ENCODE results near the gene STK32A.

The STK32A gene

GRCh38 chr5:147417135-147417813 is 182.4 kb downstream of the STK32A start:
- in situ Hi-C loops (cut with HindIII; ENCODE audit: low sequenced_read_pairs) = no loop called here
- H3K4me3 ChIP-seq (ENCODE audit: low read depth, low read length) = no peak overlapping the region

GRCh38 chr5:147418613-147419012 is 183.8 kb downstream of the STK32A start:
- in situ Hi-C loops (cut with HindIII; ENCODE audit: low sequenced_read_pairs) = no loop called here
- TF ChIP-seq CTCF (IDR thresholded peaks at IDR 0.05; ENCODE audit: low read depth, low read length) = no peak
- DNase-seq (ENCODE audit: low read depth, low spot score) = no peak
- H3K4me3 ChIP-seq (ENCODE audit: low read depth, low read length) = no peak overlapping the region

More at GRCh38 chr5:147417135-147417813, 182.4 kb downstream of the STK32A start:
- TF ChIP-seq CTCF (IDR thresholded peaks at IDR 0.05; ENCODE audit: low read depth, low read length) = no peak
- DNase-seq (ENCODE audit: low read depth, low spot score) = peak; percentile 95

- no peak for TF ChIP-seq CTCF (IDR thresholded peaks at IDR 0.05; ENCODE audit: low read depth, low read length)
- in situ Hi-C loops (cut with HindIII; ENCODE audit: low sequenced_read_pairs) = no loop called here
- no peak for DNase-seq (ENCODE audit: low read depth, low spot score)
- H3K4me3 ChIP-seq (ENCODE audit: low read depth, low read length) = no peak overlapping the region
Observed at GRCh38 chr5:147426640-147427327, 192.0 kb downstream of the STK32A start.

- no peak for TF ChIP-seq CTCF (IDR thresholded peaks at IDR 0.05; ENCODE audit: low read depth, low read length)
- no peak for DNase-seq (ENCODE audit: low read depth, low spot score)
- H3K4me3 ChIP-seq (ENCODE audit: low read depth, low read length) = no peak overlapping the region
Observed at GRCh38 chr5:147427521-147428401, 192.9 kb downstream of the STK32A start.

GRCh38 chr5:147430628-147431027 is 195.8 kb downstream of the STK32A start:
- in situ Hi-C loops (cut with HindIII; ENCODE audit: low sequenced_read_pairs) = no loop called here

More at GRCh38 chr5:147427521-147428401, 192.9 kb downstream of the STK32A start:
- in situ Hi-C loops (cut with HindIII; ENCODE audit: low sequenced_read_pairs) = no loop called here

More at GRCh38 chr5:147430628-147431027, 195.8 kb downstream of the STK32A start:
- TF ChIP-seq CTCF (IDR thresholded peaks at IDR 0.05; ENCODE audit: low read depth, low read length) = no peak
- no peak for DNase-seq (ENCODE audit: low read depth, low spot score)
- H3K4me3 ChIP-seq (ENCODE audit: low read depth, low read length) = no peak overlapping the region

Data from astrocyte of the spinal cord (primary cell).